CD4-positive, alpha-beta T cell treated with Interleukin-12 subunit alpha and Interleukin-12 subunit beta, for 1 hour (primary cell): ENCODE results near the gene UBE2J2.

Source experiments
- DNase-seq: peaks from one replicate; pipeline ENCODE4 v3.0.0-alpha.2; 2020

The UBE2J2 gene

DNA sequence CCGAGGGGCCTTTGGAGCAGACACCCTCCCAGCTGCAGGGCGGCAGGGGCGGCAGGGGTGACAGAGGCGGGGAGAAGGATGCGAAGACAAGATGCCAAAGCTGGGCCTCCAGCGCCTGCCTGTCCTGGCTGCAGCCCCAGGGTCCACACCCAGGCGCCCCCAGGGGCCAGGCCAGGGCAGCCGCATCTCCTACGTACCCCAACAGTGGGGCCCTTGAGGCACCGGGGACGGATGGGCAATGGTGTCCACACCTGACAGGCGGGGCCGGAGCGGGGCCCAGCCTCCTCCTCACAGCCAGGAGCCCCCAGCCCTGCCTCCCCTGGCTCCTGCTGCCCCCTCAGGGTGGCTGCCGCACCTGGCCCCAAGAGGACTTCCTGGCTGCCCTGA, 34.4 kb downstream of the UBE2J2 start:
- no peak for DNase-seq

DNA sequence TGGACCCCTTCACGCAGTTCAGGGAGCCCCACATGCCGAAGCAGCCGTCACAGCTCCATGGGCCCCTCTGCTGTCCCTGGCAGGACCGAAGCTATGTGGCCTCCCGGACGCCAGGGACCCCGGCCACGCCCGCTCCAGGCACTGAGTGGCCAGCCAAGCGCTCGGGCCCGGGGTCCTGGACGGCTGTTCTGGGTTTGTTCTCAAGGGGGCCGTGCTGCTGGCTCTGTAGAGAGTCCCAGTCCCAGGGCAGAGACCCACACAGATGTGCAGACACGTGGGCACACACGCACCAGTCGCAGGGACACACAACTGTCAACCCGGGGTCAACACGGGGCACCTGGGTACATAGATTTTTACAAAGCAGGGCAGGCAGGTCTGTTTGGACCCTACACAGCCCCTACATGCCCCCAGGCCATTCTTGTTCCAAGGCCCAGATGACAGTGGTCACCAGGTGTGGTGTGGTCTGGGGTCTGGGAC, 34.9 kb downstream of the UBE2J2 start:
- DNase-seq = no peak

DNA sequence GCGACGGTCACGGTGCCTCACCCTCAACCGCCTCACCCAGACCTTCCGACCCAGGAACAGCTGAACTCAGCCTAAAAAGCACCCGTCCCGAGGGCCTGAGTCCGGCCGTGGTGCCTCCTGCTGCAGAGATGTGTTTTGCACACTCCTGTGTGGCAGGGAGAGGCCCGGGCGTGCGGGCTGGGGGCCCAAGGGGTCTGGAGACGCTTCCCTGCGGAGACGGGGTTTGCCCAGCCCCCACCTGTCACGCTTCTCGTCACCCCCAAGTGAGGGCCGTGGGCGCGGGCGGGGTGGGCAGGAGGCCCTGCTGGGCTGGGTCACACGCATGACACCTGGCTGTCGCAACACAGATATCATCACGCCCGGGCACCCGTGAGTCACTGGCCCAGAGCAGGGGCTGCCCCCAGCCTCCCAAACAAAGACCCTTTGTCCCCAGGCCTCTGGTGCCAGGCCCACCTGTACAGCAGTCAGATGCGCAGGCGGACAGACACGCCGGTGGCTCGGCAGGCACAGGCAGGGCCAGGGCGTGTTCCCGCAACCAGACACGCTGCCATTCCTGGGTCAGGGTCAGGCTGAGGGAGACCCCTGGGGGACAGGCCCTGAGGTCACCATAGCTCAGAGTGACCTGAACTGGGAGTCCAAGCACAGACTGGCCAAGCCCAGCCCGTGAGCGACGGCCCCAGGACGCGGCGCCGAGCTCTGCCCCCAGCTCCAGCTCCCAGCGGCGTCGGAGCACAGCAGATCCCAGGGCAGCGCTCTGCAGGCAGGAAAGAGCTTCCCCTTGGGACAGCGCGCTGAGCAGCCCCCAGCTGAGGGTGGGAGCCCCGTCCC, 35.6 kb downstream of the UBE2J2 start:
- no peak for DNase-seq

GRCh38 chr1:1236945-1237873, 36.4 kb downstream of the UBE2J2 start:
- DNase-seq = no peak

DNA sequence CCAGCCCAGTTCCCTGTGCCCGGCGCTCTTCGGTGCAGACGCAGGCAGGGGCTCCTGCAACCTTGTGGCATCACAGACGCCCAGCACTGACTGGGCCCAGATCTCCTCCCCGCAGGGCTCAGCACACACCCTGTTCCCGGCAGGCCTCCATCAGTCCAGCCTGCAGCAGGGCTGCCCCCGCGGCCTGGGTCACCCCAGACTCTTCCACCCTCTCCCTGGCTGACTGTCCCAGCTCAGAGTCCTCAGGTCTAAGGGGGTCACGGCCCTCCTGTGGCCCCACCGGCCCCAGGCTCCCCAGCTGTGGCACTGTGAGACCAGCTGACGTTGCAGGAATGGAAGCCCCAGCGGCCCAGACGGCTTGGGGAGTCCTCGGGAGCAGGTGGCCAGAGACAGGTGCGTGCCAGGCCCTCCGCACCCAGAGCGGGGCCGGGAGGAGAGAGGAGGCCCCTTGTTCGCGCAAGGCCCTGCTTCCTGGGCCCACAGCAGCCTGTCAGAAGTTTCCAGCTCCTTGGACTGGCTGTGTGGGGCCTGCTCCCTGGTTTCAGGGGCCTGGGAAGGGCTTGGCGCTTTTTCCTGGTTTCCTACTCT, 37.4 kb downstream of the UBE2J2 start:
- no peak for DNase-seq

GRCh38 chr1:1235016-1235744, 38.5 kb downstream of the UBE2J2 start:
- no peak for DNase-seq

DNA sequence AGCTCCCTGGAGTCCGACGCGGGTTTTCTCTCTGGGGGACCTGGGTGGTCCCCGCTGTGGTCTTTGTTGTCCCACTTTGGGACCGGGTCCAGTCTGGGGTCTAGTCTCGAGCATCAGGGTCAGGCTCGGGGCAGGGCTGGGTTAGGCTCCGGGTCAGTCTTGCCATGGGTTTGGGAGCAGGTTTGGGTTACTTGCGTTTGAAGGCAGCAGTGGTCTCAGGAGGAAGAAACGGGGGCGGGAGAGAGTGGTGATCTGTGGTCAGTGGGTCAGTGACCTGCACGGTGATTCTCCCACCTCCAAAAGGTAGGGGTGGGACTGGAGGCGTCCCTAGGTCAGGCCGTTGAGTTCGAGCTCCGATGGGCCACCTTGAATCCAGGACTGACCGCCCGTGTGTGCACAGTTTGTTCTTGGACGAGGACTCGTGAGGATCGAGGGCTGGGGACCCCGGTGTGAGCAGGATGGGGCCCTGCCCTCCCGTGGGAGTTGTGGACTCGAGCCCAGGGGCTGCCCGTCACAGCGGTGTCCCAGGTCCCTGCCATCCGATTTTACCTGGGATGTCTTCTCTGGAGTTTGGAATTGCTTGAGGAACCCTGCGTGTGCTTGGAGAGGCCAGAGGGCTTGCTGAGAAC, 39.4 kb downstream of the UBE2J2 start:
- no peak for DNase-seq

DNA sequence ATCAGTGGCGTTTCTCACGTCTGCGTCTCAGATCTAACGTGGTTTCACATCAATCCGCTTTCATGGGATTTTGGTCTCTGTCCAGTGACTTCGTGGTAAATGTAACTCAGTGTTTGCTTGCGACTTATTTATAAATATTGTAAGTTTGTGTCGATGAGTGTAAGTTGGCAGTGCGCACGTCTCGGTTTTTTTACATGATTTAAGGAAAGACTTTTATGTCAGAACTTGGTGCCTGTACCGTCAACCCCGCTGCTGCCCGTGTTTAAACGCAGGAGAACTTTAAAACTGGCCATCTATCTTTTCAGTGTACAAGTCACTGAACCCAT, 40.1 kb downstream of the UBE2J2 start:
- no peak for DNase-seq

DNA sequence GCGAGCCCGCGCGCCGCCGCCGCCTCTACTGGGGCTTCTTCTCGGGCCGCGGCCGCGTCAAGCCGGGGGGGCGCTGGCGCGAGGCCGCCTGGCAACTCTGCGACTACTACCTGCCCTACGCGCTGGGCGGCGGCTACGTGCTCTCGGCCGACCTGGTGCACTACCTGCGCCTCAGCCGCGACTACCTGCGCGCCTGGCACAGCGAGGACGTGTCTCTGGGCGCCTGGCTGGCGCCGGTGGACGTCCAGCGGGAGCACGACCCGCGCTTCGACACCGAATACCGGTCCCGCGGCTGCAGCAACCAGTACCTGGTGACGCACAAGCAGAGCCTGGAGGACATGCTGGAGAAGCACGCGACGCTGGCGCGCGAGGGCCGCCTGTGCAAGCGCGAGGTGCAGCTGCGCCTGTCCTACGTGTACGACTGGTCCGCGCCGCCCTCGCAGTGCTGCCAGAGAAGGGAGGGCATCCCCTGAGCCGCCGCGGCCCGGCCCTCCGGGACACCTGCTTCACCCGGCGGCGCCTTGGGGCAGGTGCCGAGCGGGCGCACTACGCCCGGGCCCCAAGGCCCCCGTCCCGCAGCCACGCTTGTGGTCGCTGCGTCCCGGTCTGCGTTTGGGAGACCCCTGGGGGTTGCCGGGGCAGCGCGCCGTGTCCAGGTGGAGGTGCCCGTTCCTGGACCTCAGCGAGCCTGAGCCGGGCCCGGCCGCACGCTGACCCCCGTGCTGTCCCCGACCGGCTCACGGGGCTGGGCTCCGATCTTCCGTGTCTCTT, 40.7 kb downstream of the UBE2J2 start:
- no peak for DNase-seq

GRCh38 chr1:1232208-1232795, 41.4 kb downstream of the UBE2J2 start, which contains the start of gene B3GALT6:
Gene B3GALT6, plus strand, starts transcription at chr1:1232237. Its CDS starts 42 bp downstream, at chr1:1232279.
- no peak for DNase-seq

- peak; percentile 98 for DNase-seq
Measured at GRCh38 chr1:1231400-1232207, 42.0 kb downstream of the UBE2J2 start, which contains the start of gene SDF4. Gene SDF4, minus strand, starts transcription at chr1:1232001. Its CDS starts 3,229 bp downstream, at chr1:1228772.

DNA sequence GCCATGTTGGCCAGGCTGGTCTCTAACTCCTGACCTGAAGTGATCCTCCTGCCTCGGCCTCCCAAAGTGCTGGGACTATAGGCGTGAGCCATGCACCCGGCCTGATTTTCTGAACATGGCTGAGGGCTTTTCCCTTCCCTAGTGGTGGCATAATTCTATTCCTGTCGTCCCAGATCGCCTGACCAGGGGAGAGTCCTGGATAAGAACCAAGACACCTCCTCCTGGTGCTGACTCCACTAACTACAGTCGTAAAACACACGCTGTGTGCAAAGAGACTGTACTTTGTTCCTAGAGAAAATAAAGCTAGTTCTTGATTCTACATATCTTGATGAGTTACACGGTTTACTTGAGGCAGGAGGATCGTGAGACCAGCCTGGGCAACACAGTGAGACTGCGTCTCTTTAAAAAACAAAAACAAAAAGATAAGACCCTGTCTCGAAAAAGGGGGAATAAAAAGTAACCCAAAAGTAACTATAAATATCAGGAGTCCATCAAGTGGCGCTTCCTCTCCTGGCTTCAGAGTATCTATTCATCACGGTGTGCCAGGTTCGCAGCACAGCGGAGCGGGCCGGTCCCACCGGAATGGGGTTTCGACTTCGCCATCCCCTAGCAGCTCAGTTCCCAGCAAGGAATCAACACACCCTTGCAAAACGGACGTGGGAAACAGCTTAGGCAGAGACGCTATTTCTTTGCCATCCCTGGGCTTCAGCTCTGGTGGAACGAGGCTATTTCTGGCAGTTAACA, 42.8 kb downstream of the UBE2J2 start:
- DNase-seq = no peak

DNA sequence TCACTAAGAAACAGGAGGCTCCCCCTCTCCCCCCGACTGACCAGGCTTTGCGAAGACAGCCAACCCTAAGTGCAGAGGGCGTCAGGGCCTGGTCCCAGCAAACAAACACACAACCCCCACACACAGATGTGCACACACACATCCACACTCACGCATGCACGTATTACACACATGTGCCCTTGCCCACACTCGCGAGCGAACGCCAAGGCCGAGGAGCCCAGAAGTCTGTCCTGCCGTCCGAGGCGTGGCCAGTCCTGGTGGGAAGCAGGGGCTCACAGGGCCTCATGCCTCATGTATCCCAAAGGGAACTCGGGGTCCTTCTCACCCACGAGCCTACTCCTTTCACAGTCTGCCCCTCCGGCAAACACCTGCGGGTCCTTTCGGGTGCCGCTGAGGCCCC, 43.9 kb downstream of the UBE2J2 start:
- no peak for DNase-seq

- DNase-seq = no peak
Measured at GRCh38 chr1:1228596-1229321, 44.9 kb downstream of the UBE2J2 start.

GRCh38 chr1:1228187-1228586, 45.5 kb downstream of the UBE2J2 start:
- DNase-seq = no peak

DNA sequence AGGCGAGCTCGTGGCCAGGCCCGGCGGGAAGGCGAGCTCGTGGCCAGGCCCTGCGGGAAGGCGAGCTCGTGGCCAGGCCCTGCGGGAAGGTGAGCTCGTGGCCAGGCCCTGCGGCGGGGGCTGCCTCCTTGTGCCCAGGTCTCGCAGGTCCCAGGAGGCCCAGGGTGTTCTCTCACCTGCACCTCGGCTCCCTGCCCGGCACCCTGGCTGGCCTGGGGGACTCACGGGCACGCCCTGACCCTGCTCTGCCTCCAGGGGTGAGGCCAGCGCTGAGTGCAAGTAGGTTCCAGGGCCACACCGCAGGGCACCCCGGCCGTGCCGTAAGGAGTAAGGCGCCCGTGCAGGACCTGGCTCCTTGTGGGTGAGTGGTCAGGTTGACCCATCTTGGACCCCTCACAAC, 46.3 kb downstream of the UBE2J2 start:
- DNase-seq = no peak

- no peak for DNase-seq
Measured at GRCh38 chr1:1226566-1227362, 46.9 kb downstream of the UBE2J2 start.

GRCh38 chr1:1225913-1226312, 47.7 kb downstream of the UBE2J2 start:
- DNase-seq = no peak
